CD4-positive, alpha-beta T cell treated with Interleukin-4 for 1 hour (primary cell): ENCODE results near the gene NFIX.

ENCODE experiments used
- DNase-seq, 2 donors: peaks; one replicate each; pipeline ENCODE4 v3.0.0-alpha.2; 2020 to 2022

Gene NFIX

GRCh38 chr19:13039211-13039789 is 44.0 kb downstream of the NFIX start:
- DNase-seq, result no peak

GRCh38 chr19:13040232-13040947 is 45.1 kb downstream of the NFIX start:
- DNase-seq, result no peak

GRCh38 chr19:13040948-13041292 is 45.6 kb downstream of the NFIX start:
- DNase-seq, result no peak

GRCh38 chr19:13042443-13043130 is 47.3 kb downstream of the NFIX start:
- DNase-seq, result no peak

- no peak for DNase-seq
Measured at GRCh38 chr19:13043285-13043684, 48.0 kb downstream of the NFIX start.

- DNase-seq, result peak; percentile 66
Measured at GRCh38 chr19:13044231-13044836, 49.1 kb downstream of the NFIX start.

GRCh38 chr19:13045812-13046211 is 50.5 kb downstream of the NFIX start:
- no peak for DNase-seq

GRCh38 chr19:13047374-13047773 is 52.1 kb downstream of the NFIX start:
- DNase-seq, result no peak

GRCh38 chr19:13050274-13050673 is 55.0 kb downstream of the NFIX start:
- no peak for DNase-seq

GRCh38 chr19:13051557-13052165 is 56.4 kb downstream of the NFIX start:
- no peak for DNase-seq

- DNase-seq, result no peak
Measured at GRCh38 chr19:13052447-13053175, 57.3 kb downstream of the NFIX start.

GRCh38 chr19:13053238-13053637 is 58.0 kb downstream of the NFIX start:
- no peak for DNase-seq

GRCh38 chr19:13053761-13054625 is 58.7 kb downstream of the NFIX start:
- DNase-seq, result no peak

- DNase-seq, result no peak
Measured at GRCh38 chr19:13054626-13055212, 59.4 kb downstream of the NFIX start.

- DNase-seq, result no peak
Measured at GRCh38 chr19:13055213-13056051, 60.2 kb downstream of the NFIX start.

GRCh38 chr19:13056052-13056660 is 60.9 kb downstream of the NFIX start:
- no peak for DNase-seq

GRCh38 chr19:13057147-13057572 is 61.9 kb downstream of the NFIX start:
- DNase-seq, result no peak

- DNase-seq, result no peak
Measured at GRCh38 chr19:13057744-13058143, 62.5 kb downstream of the NFIX start.

GRCh38 chr19:13058951-13059660 is 63.8 kb downstream of the NFIX start:
- no peak for DNase-seq
